ENCODE measurements around the gene SLC2A9. TPM values are rescaled to one million over a fixed set of nuclear protein-coding genes. Genes with fewer than 3 reads are reported as not detected.
A peak's percentile ranks its signal among the peaks of the same experiment; 100 is the strongest.

The SLC2A9 gene
- total RNA-seq, 1 donor from 2014 or later, result 5.5 TPM

DNA sequence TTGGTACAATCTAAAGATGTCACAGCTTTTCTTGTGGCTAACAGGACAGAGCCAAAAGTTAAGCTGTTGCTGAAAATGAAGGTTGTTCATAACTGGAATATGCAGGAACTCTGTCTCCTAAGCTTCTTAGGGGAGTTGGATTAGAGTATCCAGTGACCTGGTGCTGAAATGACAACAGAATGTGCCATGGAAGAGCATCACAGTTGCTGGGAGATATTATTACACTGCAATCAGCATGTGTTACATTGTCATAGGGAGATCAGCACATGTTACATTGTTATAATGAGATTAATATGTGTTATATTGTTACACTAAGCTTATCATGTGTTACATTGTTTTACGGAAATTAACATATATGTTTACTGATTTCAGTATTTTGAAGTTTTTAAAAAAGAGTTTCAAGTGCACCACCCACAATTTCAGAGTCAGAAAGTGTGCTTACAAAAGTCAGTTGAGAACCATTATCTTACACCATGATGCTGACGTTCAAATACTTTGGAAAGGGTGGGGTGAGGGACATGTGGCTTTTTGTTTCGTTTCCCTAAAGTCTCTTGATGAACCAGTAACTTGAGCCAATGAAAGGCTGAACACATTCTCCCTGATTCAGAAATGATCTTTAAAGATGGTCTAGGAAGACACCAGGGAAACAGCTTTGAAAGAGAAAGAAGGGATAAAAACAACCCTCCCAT lies 126.5 kb downstream of the SLC2A9 start:
- no peak for DNase-seq (ENCODE audit: low spot score)

- DNase-seq (ENCODE audit: low spot score), result no peak
Measured at GRCh38 chr4:9893329-9894108, 127.8 kb downstream of the SLC2A9 start.

DNA sequence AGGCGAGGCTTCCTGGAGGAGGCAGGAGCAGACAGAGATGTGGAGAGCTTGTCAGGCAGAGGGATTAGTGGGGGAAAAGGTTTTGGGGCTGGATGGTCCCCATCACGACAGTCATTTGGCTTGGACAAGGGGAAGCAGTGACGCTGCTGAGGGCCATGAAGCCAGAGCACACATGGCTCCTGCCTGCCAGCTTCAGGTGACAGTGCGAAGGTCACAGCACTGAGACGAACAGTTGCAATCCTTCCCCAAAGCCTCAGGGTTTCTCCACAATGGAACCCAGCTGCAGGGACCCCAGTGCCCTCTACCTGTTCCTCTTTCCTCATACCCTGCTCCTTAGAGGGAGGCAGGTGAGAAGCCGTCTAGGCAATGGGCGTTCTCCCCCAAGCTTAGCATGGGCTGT lies 129.6 kb downstream of the SLC2A9 start:
- no peak for DNase-seq (ENCODE audit: low spot score)

- no peak for DNase-seq (ENCODE audit: low spot score)
Measured at GRCh38 chr4:9891056-9891455, 130.2 kb downstream of the SLC2A9 start.

DNA sequence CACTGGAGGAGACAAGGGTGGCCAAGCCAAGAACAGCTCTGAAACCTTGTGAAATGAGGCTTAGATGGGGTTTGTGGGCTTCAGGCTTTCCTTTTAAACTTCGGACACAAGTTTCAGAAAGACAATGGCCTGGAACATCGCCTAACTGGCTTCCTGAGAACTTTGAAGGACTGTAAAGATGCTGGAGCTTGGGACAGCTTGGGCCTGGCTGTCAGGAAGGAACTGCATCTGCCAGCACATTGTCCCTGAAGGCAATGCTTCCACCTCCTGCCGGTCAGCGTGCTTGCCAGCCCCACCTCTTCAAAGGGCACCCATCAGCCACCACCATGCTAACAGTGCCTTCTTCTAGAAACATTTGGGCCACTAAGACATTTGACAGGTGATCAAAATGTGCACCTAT lies 132.0 kb downstream of the SLC2A9 start:
- peak; percentile 39 for DNase-seq (ENCODE audit: low spot score)

- no peak for DNase-seq (ENCODE audit: low spot score)
Measured at GRCh38 chr4:9885958-9886357, 135.3 kb downstream of the SLC2A9 start.

- DNase-seq (ENCODE audit: low spot score), result no peak
Measured at GRCh38 chr4:9880406-9881197, 140.7 kb downstream of the SLC2A9 start.

DNA sequence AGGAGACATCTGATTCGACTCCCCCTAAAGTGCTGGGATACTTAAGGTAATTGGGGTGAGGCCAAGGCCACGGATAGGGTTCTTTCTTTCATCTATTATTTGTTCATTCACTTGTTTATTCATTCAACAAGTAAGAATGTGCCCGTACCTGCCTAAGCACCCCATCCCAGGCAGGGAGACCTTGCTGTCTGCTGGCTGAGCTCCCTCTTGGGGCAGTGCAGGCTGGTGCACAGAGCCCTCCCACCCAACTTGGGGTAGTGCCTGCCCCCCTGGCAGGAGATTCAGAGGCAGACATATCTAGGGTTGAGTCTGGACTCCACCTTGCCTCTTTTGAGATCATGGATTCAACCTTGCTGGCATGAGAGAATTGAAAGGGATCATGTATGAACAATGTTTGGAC lies 144.2 kb downstream of the SLC2A9 start:
- no peak for DNase-seq (ENCODE audit: low spot score)

- DNase-seq (ENCODE audit: low spot score), result no peak
Measured at GRCh38 chr4:9875516-9875915, 145.8 kb downstream of the SLC2A9 start.

GRCh38 chr4:9874385-9874784 lies 146.9 kb downstream of the SLC2A9 start:
- DNase-seq (ENCODE audit: low spot score), result no peak

DNA sequence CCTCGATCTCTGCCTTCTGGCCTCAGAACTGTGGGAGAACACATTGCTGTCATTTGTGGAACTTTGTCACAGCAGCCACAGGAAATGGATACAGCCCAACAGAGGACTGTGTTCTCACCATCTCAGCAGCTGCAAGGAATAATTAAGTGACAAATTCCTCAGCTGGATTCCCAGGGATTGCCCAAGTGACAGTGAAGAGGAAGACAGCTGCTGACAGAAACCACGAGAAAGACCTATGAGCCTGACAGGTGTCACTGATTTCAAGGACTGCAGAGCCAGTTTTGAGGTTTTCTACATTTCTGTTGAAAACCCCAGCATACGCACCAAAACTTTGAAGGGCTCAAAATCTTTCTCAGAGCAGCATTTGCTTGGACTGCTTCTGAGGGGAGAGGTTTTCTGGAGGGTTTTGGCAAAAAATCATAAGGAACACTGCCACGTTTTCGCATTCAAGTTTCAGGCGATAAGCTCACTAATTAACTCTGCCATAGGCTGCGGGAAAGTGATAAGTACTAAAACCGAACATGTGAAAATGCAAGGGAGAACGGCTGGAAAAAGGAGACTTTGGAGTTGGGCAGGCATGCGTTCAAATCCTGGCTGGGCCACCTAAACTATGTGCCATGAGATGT lies 151.0 kb downstream of the SLC2A9 start:
- DNase-seq (ENCODE audit: low spot score), result no peak

GRCh38 chr4:9867751-9868425 lies 153.4 kb downstream of the SLC2A9 start:
- DNase-seq (ENCODE audit: low spot score), result no peak

GRCh38 chr4:9866931-9867330 lies 154.4 kb downstream of the SLC2A9 start:
- no peak for DNase-seq (ENCODE audit: low spot score)

GRCh38 chr4:9861561-9861960 lies 159.7 kb downstream of the SLC2A9 start:
- DNase-seq (ENCODE audit: low spot score), result no peak

GRCh38 chr4:9859810-9860209 lies 161.5 kb downstream of the SLC2A9 start:
- no peak for DNase-seq (ENCODE audit: low spot score)

DNA sequence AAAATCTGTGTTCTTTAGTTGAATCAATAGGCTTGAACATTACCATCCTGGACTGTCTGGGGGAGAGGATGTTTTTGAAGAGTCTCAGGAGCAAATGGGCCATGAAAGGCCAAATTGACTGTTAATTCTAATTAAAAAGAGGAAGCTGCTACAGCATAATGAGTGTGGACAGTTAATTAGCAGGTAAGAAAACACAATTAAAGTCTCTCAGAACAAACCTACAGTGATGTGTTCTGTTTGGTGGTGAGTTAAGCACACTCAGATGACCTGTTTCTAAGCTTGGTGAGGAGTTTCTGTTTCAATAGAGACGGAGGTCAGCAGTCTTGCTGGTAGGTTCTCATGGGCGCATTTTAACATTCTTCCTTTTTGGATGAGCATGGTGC lies 171.8 kb downstream of the SLC2A9 start:
- no peak for DNase-seq (ENCODE audit: low spot score)

DNA sequence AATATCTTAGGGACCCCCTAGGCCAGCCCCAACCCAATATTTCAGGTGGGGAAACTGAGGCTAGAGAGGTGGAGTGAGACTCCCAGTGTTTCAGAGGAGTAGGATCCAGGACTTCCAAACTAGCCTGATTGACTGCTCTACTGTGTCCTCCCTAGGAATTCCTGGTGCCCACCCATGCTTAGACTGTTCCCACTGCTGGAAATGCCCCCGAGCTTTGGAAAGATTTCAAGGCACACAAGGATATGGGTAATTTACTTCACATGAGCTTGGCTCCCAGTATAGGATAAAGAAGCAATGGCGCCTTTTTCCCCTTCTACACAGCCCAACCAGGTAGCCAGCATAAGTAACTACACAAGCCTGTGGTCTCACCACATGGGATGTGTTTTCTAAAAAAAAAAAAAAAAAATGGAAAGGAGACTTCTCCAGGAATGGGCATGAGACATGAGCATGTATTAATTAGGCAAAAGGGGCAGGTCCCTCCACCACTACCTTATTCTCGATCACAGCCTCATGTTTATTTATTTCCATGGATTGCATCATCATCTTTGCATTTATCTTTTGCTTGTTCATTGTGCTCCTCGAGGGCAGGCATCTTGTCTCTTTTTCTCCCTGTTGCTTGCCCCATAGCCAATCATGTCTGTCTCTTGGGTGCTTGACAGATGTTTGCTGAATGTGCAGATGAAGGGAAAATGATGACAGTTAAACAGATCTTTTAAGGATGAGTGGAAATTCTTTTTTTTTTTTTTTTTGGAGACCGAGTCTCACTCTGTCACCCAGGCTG lies 173.1 kb downstream of the SLC2A9 start:
- no peak for DNase-seq (ENCODE audit: low spot score)

DNA sequence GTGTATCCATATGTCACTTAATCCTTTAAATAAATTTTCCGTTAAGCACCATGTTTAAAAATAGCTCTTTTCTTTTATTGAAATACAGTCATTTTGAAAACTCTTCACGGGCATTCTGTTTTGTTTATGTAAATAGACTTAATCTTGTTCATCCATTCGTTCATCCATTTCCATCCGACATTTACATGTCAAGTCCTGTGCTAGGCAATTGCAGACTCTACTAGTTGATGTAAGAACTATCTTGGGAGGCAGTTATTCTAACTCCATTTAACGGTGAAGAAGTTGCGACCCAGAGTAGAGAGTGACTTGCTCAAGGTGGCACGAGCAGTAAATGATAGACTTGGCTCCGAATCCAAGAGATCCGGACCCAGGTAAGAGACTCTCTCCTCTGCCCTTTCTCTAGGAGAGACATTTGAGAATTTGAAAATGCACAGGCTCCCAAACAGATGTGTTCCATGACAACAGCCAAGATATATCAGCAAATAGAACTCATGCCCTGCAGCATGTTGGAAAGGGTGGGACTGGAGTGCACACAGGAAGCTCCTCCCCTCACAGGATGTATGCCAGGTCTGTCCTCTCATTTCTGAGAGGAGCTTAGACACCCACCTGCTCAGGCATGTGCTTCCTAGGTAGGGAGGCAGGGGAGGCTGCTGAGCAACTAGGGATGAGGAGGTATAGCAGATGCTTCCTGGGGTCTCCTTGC lies 175.4 kb downstream of the SLC2A9 start:
- DNase-seq (ENCODE audit: low spot score), result no peak

DNA sequence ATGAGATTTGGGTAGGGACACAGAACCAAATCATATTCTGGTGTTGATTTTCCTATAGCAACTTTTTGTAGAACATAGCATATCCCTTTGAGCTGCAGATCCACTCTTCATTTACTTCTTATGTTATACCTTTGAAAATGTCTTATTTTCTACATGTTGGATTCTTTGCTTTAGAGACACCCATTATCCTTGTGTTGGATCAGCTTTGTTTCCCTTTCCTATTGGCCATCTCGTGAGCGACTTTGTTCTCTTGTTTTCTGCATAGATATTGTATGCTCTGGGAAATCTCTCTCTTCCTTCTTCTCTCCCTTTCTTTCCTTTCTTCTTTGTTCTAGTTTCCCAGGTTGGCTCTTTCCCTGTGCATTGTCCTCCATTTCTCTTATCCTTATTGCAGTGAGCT lies 180.2 kb downstream of the SLC2A9 start:
- DNase-seq (ENCODE audit: low spot score), result no peak

- no peak for DNase-seq (ENCODE audit: low spot score)
Measured at GRCh38 chr4:9835430-9835829, 185.9 kb downstream of the SLC2A9 start.

Data from mesenteric fat pad (tissue), 1 donor.